ENCODE data around the gene COA8. TPM values are rescaled to one million over a fixed set of nuclear protein-coding genes. Genes with fewer than 3 reads are reported as not detected.
A peak's percentile ranks its signal among the peaks of the same experiment; 100 is the strongest.

Gene COA8
- total and polyA plus RNA-seq, 2 donors (not counting 3 experiments of a cell fraction or from before 2014, with no cell fraction given) = 19.1 to 46.4 TPM

GRCh38 chr14:103516426-103517173, 46.2 kb upstream of the COA8 start:
- Histone ChIP-seq H3K27me3 (ENCODE audit: control insufficient read depth in 2 of 2, insufficient read depth in 2 of 2, low read length in 2 of 2) (peaks cover 0 to 9% of the 10 kb centered on the region in 2 experiments), H3K79me2 (ENCODE audit: control insufficient read depth, insufficient read depth, low read length) (no peaks in the 10 kb centered on the region), H3K27ac (ENCODE audit: insufficient read depth, low read depth, low read length) (no peak overlapping the region), H3K4me1 (ENCODE audit: control insufficient read depth, extremely low read depth, insufficient read depth, low read length) (peaks cover 11% of the 10 kb centered on the region), H3K9ac (replicated peaks; ENCODE audit: extremely low read depth, insufficient read depth, low read length) (no peak overlapping the region), H4K20me1 (replicated peaks; ENCODE audit: control insufficient read depth, extremely low read depth, insufficient read depth, low read length) (no peaks in the 10 kb centered on the region), H3K9me3 (replicated peaks; ENCODE audit: control insufficient read depth, insufficient read depth, low read length) (no peaks in the 10 kb centered on the region), H3K9me1 (replicated peaks; ENCODE audit: control insufficient read depth, extremely low read depth, insufficient read depth, low read length) (no peaks in the 10 kb centered on the region), H3K36me3 (ENCODE audit: control insufficient read depth in 2 of 2, extremely low read depth in 1 of 2, insufficient read depth in 2 of 2, low read length in 2 of 2) (no peaks in the 10 kb centered on the region), H3K4me2 (ENCODE audit: insufficient read depth, low read length) (no peak overlapping the region), H2AFZ (ENCODE audit: low read depth, low read length) (no peak overlapping the region), H3K4me3 (replicated peaks in 1 of 3; ENCODE audit: insufficient read depth in 1 of 3, low read depth in 1 of 3, low read length in 3 of 3) (no peak overlapping the region)
- intact Hi-C loops (cut with micrococcal nuclease) (no loop called here), dilution Hi-C loops (cut with MboI; ENCODE audit: extremely low pct_ligation_motif_present, low sequenced_read_pairs) (no loop called here)
- POLR2A ChIA-PET = no interaction called here
- CTCF ChIA-PET = interaction anchor here (3.1 to 8.0 kb wide), 2 partner anchors 18 to 30 kb away, joined by 33 to 209 read pairs; no protein-coding TSS in a partner anchor
- BruUV-seq (replicated peaks) = no TSS peak
- TF ChIP-seq POLR2AphosphoS5 (IDR thresholded peaks at IDR 0.05; ENCODE audit: insufficient read depth, low read depth, low read length) = peak; percentile 10
- no peak for TF ChIP-seq CTCF (IDR thresholded peaks at IDR 0.05; ENCODE audit: extremely low read depth in 1 of 2, insufficient read depth in 1 of 2, low read depth in 1 of 2, low read length in 2 of 2)
- no peak for FAIRE-seq
- no peak for DNase-seq (ENCODE audit: low read depth, low spot score)

- H3K27me3 ChIP-seq (ENCODE audit: control insufficient read depth in 2 of 2, insufficient read depth in 2 of 2, low read length in 2 of 2) = peaks cover 3 to 14% of the 10 kb centered on the region in 2 experiments
- H3K4me3 ChIP-seq (replicated peaks in 1 of 3; ENCODE audit: insufficient read depth in 1 of 3, low read depth in 1 of 3, low read length in 3 of 3) = no peak overlapping the region
- no peak overlapping the region for H3K9ac ChIP-seq (replicated peaks; ENCODE audit: extremely low read depth, insufficient read depth, low read length)
- BruUV-seq (replicated peaks) = no TSS peak
- CTCF ChIA-PET = interaction anchor here (3.1 to 8.0 kb wide), 2 partner anchors 17 to 30 kb away, joined by 33 to 209 read pairs; no protein-coding TSS in a partner anchor
- no peaks in the 10 kb centered on the region for H3K9me3 ChIP-seq (replicated peaks; ENCODE audit: control insufficient read depth, insufficient read depth, low read length)
- POLR2A ChIA-PET = interaction anchor here (0.6 kb wide), 1 partner anchor 159 kb away, joined by 3 read pairs; no protein-coding TSS in a partner anchor
- H3K4me2 ChIP-seq (ENCODE audit: insufficient read depth, low read length) = no peak overlapping the region
- dilution Hi-C loops (cut with MboI; ENCODE audit: extremely low pct_ligation_motif_present, low sequenced_read_pairs) = no loop called here
- no peak overlapping the region for H3K27ac ChIP-seq (ENCODE audit: insufficient read depth, low read depth, low read length)
- no peak overlapping the region for H2AFZ ChIP-seq (ENCODE audit: low read depth, low read length)
- no peaks in the 10 kb centered on the region for H4K20me1 ChIP-seq (replicated peaks; ENCODE audit: control insufficient read depth, extremely low read depth, insufficient read depth, low read length)
- intact Hi-C loops (cut with micrococcal nuclease) = no loop called here
- no peaks in the 10 kb centered on the region for H3K79me2 ChIP-seq (ENCODE audit: control insufficient read depth, insufficient read depth, low read length)
- FAIRE-seq (no peak), DNase-seq (ENCODE audit: low read depth, low spot score) (no peak)
- no peaks in the 10 kb centered on the region for H3K36me3 ChIP-seq (ENCODE audit: control insufficient read depth in 2 of 2, extremely low read depth in 1 of 2, insufficient read depth in 2 of 2, low read length in 2 of 2)
- TF ChIP-seq CTCF (IDR thresholded peaks at IDR 0.05; ENCODE audit: extremely low read depth in 1 of 2, insufficient read depth in 1 of 2, low read depth in 1 of 2, low read length in 2 of 2) = no peak
- no peak for TF ChIP-seq GATA2 (IDR thresholded peaks at IDR 0.05; ENCODE audit: insufficient read depth, insufficient read length, low read depth, low read length)
- no peak for TF ChIP-seq MAX (IDR thresholded peaks at IDR 0.05; ENCODE audit: insufficient read depth, insufficient read length)
- no peak for TF ChIP-seq MYC (IDR thresholded peaks at IDR 0.05; ENCODE audit: low read depth, low read length)
- no peak for TF ChIP-seq POLR2AphosphoS5 (IDR thresholded peaks at IDR 0.05; ENCODE audit: insufficient read depth, low read depth, low read length)
- TF ChIP-seq POLR2A (IDR thresholded peaks at IDR 0.05; ENCODE audit: low read depth, low read length) = no peak
- no peak for TF ChIP-seq JUN (IDR thresholded peaks at IDR 0.05; ENCODE audit: borderline replicate concordance, insufficient read depth, insufficient read length, low read depth)
- no peak for TF ChIP-seq EZH2 (IDR thresholded peaks at IDR 0.05; ENCODE audit: borderline replicate concordance, low read depth, low read length, severe bottlenecking)
- TF ChIP-seq FOS (IDR thresholded peaks at IDR 0.05; ENCODE audit: borderline replicate concordance, insufficient read depth, low read length) = no peak
- H3K9me1 ChIP-seq (replicated peaks; ENCODE audit: control insufficient read depth, extremely low read depth, insufficient read depth, low read length) = no peaks in the 10 kb centered on the region
- H3K4me1 ChIP-seq (ENCODE audit: control insufficient read depth, extremely low read depth, insufficient read depth, low read length) = peaks cover 11% of the 10 kb centered on the region
Measured at GRCh38 chr14:103517174-103517566, 45.6 kb upstream of the COA8 start.
